HG03064 (cell line): ENCODE results near the gene C1QC.

ENCODE experiments used
- ATAC-seq: cut with Tn5 transposase; IDR thresholded peaks from one replicate; pipeline ENCODE4 v1.9.1; 2021; ENCODE audit warnings: low read depth; ENCODE audit not compliant: unreplicated experiment

The C1QC gene

GRCh38 chr1:22676916-22677583, 33.6 kb downstream of the C1QC start:
- ATAC-seq, result no peak

- no peak for ATAC-seq
Observed at GRCh38 chr1:22677931-22678896, 34.8 kb downstream of the C1QC start.

GRCh38 chr1:22680726-22681125, 37.3 kb downstream of the C1QC start:
- no peak for ATAC-seq

- ATAC-seq, result no peak
Observed at GRCh38 chr1:22681556-22682276, 38.3 kb downstream of the C1QC start.

GRCh38 chr1:22683547-22683946, 40.1 kb downstream of the C1QC start:
- ATAC-seq, result no peak

GRCh38 chr1:22685591-22686059, 42.2 kb downstream of the C1QC start:
- ATAC-seq, result no peak

- ATAC-seq, result no peak
Observed at GRCh38 chr1:22687191-22687590, 43.8 kb downstream of the C1QC start.

- no peak for ATAC-seq
Observed at GRCh38 chr1:22688466-22688865, 45.0 kb downstream of the C1QC start.

- ATAC-seq, result no peak
Observed at GRCh38 chr1:22689505-22689904, 46.1 kb downstream of the C1QC start.

- no peak for ATAC-seq
Observed at GRCh38 chr1:22691031-22691753, 47.8 kb downstream of the C1QC start.

GRCh38 chr1:22694172-22694571, 50.7 kb downstream of the C1QC start:
- ATAC-seq, result no peak

GRCh38 chr1:22696610-22697009, 53.2 kb downstream of the C1QC start:
- no peak for ATAC-seq
